WERI-Rb-1 (cell line): ENCODE results near the gene MKRN2.

Experiments used
- DNase-seq: peaks from one replicate; pipeline ENCODE4 v3.0.0-alpha.2; 2020
- H3K27ac ChIP-seq: fragments of 250-450 bp; sonication (Bioruptor Pico); 2 replicates; pipeline ENCODE4 v1.5.1; 2020; ENCODE audit warnings: mild to moderate bottlenecking, moderate library complexity
- H3K27me3 ChIP-seq: fragments of 250-450 bp; sonication (Bioruptor Pico); 2 replicates; pipeline ENCODE4 v1.5.1; 2021; ENCODE audit warnings: mild to moderate bottlenecking, low read depth, moderate library complexity; ENCODE audit not compliant: insufficient read depth, severe bottlenecking
- H3K36me3 ChIP-seq: fragments of 250-450 bp; sonication (Bioruptor Pico); 2 replicates; pipeline ENCODE4 v1.5.1; 2020; ENCODE audit warnings: mild to moderate bottlenecking, moderate library complexity
- H3K4me3 ChIP-seq: 2 replicates; pipeline ENCODE4 v1.5.1; 2011; ENCODE audit warnings: low read depth, mild to moderate bottlenecking, control low read depth, low read length
- H3K9me3 ChIP-seq: fragments of 250-450 bp; sonication (Bioruptor Pico); 2 replicates; pipeline ENCODE4 v1.5.1; 2021; ENCODE audit warnings: mild to moderate bottlenecking, moderate library complexity; ENCODE audit not compliant: severe bottlenecking
- CTCF ChIP-seq: IDR thresholded peaks from 2 replicates; pipeline ENCODE4 v1.5.1; 2011; ENCODE audit warnings: low read depth, mild to moderate bottlenecking, control low read depth, inconsistent platforms, low read length

The MKRN2 gene

GRCh38 chr3:12556690-12557472 lies at the start of gene MKRN2:
Gene MKRN2, plus strand, starts transcription at chr3:12557087. Its CDS starts 64 bp downstream, at chr3:12557151.
- H3K36me3 ChIP-seq: no peaks in the 10 kb centered on the region
- no peaks in the 10 kb centered on the region for H3K9me3 ChIP-seq
- H3K27ac ChIP-seq: peak within 1 kb of the TSS; percentile 92
- TF ChIP-seq CTCF: no peak
- no peaks in the 10 kb centered on the region for H3K27me3 ChIP-seq
- peak; percentile 86 for DNase-seq
- H3K4me3 ChIP-seq: peak within 1 kb of the TSS; percentile 97

- H3K4me3 ChIP-seq: no peak overlapping the region
- peaks cover 25% of the 10 kb centered on the region for H3K36me3 ChIP-seq
- no peak for DNase-seq
- H3K27ac ChIP-seq: no peak overlapping the region
- H3K27me3 ChIP-seq: no peaks in the 10 kb centered on the region
- no peaks in the 10 kb centered on the region for H3K9me3 ChIP-seq
- TF ChIP-seq CTCF: no peak
These were observed 49.2 kb upstream of the MKRN2 start for GRCh38 chr3:12507591-12508281.

GRCh38 chr3:12508291-12508700 lies 48.6 kb upstream of the MKRN2 start:
- no peak for DNase-seq
- no peaks in the 10 kb centered on the region for H3K27me3 ChIP-seq
- no peak overlapping the region for H3K4me3 ChIP-seq
- H3K9me3 ChIP-seq: no peaks in the 10 kb centered on the region
- no peak overlapping the region for H3K27ac ChIP-seq
- no peak for TF ChIP-seq CTCF
- peaks cover 22% of the 10 kb centered on the region for H3K36me3 ChIP-seq

GRCh38 chr3:12509466-12509865 lies 47.4 kb upstream of the MKRN2 start:
- H3K36me3 ChIP-seq: peaks cover 11% of the 10 kb centered on the region; the same call in 1 of the 2 replicates
- TF ChIP-seq CTCF: no peak
- H3K27me3 ChIP-seq: no peaks in the 10 kb centered on the region
- H3K27ac ChIP-seq: no peak overlapping the region
- H3K9me3 ChIP-seq: no peaks in the 10 kb centered on the region
- no peak overlapping the region for H3K4me3 ChIP-seq
- DNase-seq: no peak

- Histone ChIP-seq H3K4me3 (no peak overlapping the region), H3K27ac (no peak overlapping the region), H3K9me3 (no peaks in the 10 kb centered on the region), H3K27me3 (no peaks in the 10 kb centered on the region), H3K36me3 (no peaks in the 10 kb centered on the region; the same call in 1 of the 2 replicates)
- no peak for DNase-seq
- TF ChIP-seq CTCF: no peak
These were observed 44.3 kb upstream of the MKRN2 start for GRCh38 chr3:12512534-12513118.
